ENCODE measurements around the gene DENND6B.

The DENND6B gene

DNA sequence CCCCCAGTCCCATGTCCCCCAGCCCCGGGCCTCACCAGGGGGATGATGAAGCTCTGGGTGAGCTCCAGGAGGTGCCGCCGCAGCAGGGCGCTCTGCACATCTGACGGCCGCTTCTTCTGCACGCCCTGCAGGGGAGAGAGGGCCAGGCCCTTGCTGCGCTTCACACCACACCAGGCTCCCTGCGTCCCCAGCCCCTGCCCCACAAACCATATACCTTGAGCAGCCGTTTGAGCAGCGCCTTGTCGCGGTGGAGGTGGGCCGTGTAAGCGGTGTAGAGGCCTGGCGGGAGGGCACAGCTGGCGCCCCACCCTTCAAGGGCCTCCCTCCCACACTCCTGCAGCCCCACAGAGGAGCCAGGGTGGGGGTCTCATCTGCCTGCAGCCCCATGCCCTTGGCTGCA, 13.2 kb downstream of the DENND6B start:
- no peak overlapping the region for H3K27ac ChIP-seq (ENCODE audit: low read depth, low read length)

DNA sequence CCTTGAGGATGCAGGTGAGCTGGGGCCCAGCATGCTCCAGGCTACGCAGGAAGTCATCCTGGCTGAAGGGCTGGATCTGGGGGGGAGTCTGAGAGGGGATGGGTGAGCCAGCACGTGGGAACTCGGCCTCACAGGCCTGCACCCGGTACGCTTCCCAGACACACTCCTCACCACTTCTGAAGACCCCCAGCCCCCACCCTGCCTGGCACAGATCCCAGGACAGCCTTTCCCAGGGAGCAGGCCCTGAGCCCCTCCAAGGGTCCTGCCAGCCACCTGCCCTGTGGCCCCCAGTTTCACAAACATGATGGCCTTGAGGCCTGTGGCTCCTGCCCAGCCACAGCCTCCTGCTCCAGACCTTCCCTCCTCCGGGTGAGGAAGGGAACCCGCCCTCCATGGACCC, 13.8 kb downstream of the DENND6B start:
- H3K4me1 ChIP-seq (ENCODE audit: insufficient read depth, low read length) = peaks cover 8% of the 10 kb centered on the region
- whole genome bisulfite sequencing = 86% methylated on average over 7 of the region's 7 CpGs

More for the DNA sequence above, 13.2 kb downstream of the DENND6B start:
- Histone ChIP-seq H3K27me3 (ENCODE audit: insufficient read depth, low read length) (no peaks in the 10 kb centered on the region), H3K36me3 (ENCODE audit: insufficient read depth, low read length) (no peaks in the 10 kb centered on the region), H3K9me3 (ENCODE audit: insufficient read depth, low read depth, low read length) (no peaks in the 10 kb centered on the region), H3K4me1 (ENCODE audit: insufficient read depth, low read length) (peaks cover 5% of the 10 kb centered on the region), H3K4me3 (ENCODE audit: low read length) (no peak overlapping the region), H3K9ac (ENCODE audit: low read depth, low read length) (no peak overlapping the region)
- 87% methylated on average over 16 of the region's 17 CpGs for WGBS

GRCh38 chr22:50312371-50312770, 14.4 kb downstream of the DENND6B start:
- Histone ChIP-seq H3K4me1 (ENCODE audit: insufficient read depth, low read length) (peaks cover 8% of the 10 kb centered on the region), H3K4me3 (ENCODE audit: low read length) (no peak overlapping the region), H3K9me3 (ENCODE audit: insufficient read depth, low read depth, low read length) (no peaks in the 10 kb centered on the region), H3K27me3 (ENCODE audit: insufficient read depth, low read length) (no peaks in the 10 kb centered on the region), H3K27ac (ENCODE audit: low read depth, low read length) (no peak overlapping the region), H3K36me3 (ENCODE audit: insufficient read depth, low read length) (no peaks in the 10 kb centered on the region), H3K9ac (ENCODE audit: low read depth, low read length) (no peak overlapping the region)
- 93% methylated on average over 11 of the region's 12 CpGs for WGBS

More for the DNA sequence above, 13.8 kb downstream of the DENND6B start:
- no peak overlapping the region for H3K9ac ChIP-seq (ENCODE audit: low read depth, low read length)
- H3K27ac ChIP-seq (ENCODE audit: low read depth, low read length) = no peak overlapping the region
- no peaks in the 10 kb centered on the region for H3K27me3 ChIP-seq (ENCODE audit: insufficient read depth, low read length)
- H3K4me3 ChIP-seq (ENCODE audit: low read length) = no peak overlapping the region
- no peaks in the 10 kb centered on the region for H3K36me3 ChIP-seq (ENCODE audit: insufficient read depth, low read length)
- no peaks in the 10 kb centered on the region for H3K9me3 ChIP-seq (ENCODE audit: insufficient read depth, low read depth, low read length)

DNA sequence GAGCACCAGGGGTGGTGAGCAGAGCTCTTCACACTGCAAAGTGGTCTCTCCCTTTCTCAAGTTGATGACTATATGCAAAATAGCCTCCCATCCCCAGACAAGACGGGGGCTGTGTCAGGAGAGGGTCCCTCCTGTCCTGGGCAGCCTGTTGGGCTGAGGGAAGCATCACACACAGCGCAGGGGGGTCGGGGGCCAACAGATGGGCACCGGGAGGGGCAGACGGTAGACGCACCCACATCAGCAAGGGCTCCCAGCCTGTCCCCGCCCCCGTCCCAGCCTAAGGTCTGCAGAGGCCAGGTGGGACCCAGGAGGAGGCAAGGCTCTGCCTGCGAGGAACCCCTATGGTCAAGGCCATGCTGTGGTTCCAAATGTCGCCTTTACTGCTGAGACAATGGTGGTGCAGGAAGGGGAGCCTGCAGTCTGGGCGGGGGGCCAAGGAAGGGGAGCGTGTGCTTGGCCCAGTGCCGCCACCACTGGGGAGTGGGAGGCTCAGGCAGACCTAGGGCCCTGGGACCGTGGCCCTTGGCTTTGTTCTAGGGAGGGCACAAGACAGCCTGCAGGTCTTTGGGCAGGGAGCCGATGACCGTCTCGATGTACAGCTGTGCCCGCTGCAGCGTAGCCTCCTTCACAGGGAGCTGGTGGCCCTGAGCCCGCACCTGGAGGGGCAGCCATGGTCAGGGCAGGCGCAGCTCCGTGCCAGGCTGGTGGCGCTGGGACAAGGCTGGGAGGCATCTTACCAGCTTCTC, 15.0 kb downstream of the DENND6B start:
- no peaks in the 10 kb centered on the region for H3K9me3 ChIP-seq (ENCODE audit: insufficient read depth, low read depth, low read length)
- H3K9ac ChIP-seq (ENCODE audit: low read depth, low read length) = no peak overlapping the region
- no peak overlapping the region for H3K4me3 ChIP-seq (ENCODE audit: low read length)
- H3K4me1 ChIP-seq (ENCODE audit: insufficient read depth, low read length) = peaks cover 8% of the 10 kb centered on the region
- H3K36me3 ChIP-seq (ENCODE audit: insufficient read depth, low read length) = no peaks in the 10 kb centered on the region
- H3K27ac ChIP-seq (ENCODE audit: low read depth, low read length) = no peak overlapping the region
- 88% methylated on average over 23 of the region's 23 CpGs for WGBS
- peaks cover 2% of the 10 kb centered on the region; the same call in 1 of the 2 replicates for H3K27me3 ChIP-seq (ENCODE audit: insufficient read depth, low read length)

DNA sequence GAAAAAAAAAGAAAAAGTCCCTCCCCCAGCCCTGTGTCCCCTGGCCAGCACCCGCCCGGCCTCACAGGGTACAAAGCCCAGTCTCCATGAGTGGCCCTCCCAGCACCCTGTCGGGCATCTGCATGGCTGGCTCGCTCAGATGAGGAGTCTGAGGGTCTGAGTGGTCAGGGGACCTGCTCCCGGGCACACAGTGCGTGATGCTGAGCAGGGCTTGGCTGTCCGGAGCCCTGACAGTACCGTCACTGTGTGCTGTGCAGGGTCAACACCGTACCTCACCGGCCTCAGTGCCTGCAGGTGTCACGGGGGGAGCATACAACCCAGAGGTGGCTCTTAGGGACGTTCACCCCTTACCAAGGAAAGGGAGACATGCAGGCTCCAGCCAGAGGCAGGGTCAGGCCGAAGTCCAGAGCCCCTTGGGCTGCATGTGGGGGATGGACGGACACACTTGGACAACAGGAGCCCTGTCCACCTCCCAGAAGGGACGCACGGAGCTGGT, 15.8 kb downstream of the DENND6B start:
- Histone ChIP-seq H3K36me3 (ENCODE audit: insufficient read depth, low read length) (no peaks in the 10 kb centered on the region), H3K9me3 (ENCODE audit: insufficient read depth, low read depth, low read length) (no peaks in the 10 kb centered on the region), H3K4me1 (ENCODE audit: insufficient read depth, low read length) (peaks cover 11% of the 10 kb centered on the region), H3K9ac (ENCODE audit: low read depth, low read length) (no peak overlapping the region), H3K27me3 (ENCODE audit: insufficient read depth, low read length) (peaks cover 7% of the 10 kb centered on the region; the same call in 1 of the 2 replicates), H3K4me3 (ENCODE audit: low read length) (no peak overlapping the region), H3K27ac (ENCODE audit: low read depth, low read length) (no peak overlapping the region)
- 91% methylated on average over 16 of the region's 16 CpGs for WGBS

GRCh38 chr22:50310031-50310722, 16.6 kb downstream of the DENND6B start:
- Histone ChIP-seq H3K36me3 (ENCODE audit: insufficient read depth, low read length) (no peaks in the 10 kb centered on the region), H3K27me3 (ENCODE audit: insufficient read depth, low read length) (peaks cover 7% of the 10 kb centered on the region; the same call in 1 of the 2 replicates), H3K27ac (ENCODE audit: low read depth, low read length) (no peak overlapping the region), H3K4me1 (ENCODE audit: insufficient read depth, low read length) (peaks cover 15% of the 10 kb centered on the region), H3K9ac (ENCODE audit: low read depth, low read length) (no peak overlapping the region), H3K9me3 (ENCODE audit: insufficient read depth, low read depth, low read length) (no peaks in the 10 kb centered on the region), H3K4me3 (ENCODE audit: low read length) (no peak overlapping the region)
- 90% methylated on average over 18 of the region's 21 CpGs for WGBS

GRCh38 chr22:50309601-50309991, 17.2 kb downstream of the DENND6B start:
- Histone ChIP-seq H3K4me1 (ENCODE audit: insufficient read depth, low read length) (peaks cover 15% of the 10 kb centered on the region), H3K27ac (ENCODE audit: low read depth, low read length) (no peak overlapping the region), H3K4me3 (ENCODE audit: low read length) (no peak overlapping the region), H3K27me3 (ENCODE audit: insufficient read depth, low read length) (peaks cover 7% of the 10 kb centered on the region; the same call in 1 of the 2 replicates), H3K9ac (ENCODE audit: low read depth, low read length) (no peak overlapping the region), H3K36me3 (ENCODE audit: insufficient read depth, low read length) (no peaks in the 10 kb centered on the region), H3K9me3 (ENCODE audit: insufficient read depth, low read depth, low read length) (no peaks in the 10 kb centered on the region)
- WGBS = 77% methylated on average over 7 of the region's 7 CpGs

- H3K4me1 ChIP-seq (ENCODE audit: insufficient read depth, low read length) = peaks cover 15% of the 10 kb centered on the region; the same call in 1 of the 2 replicates
These were observed 17.7 kb downstream of the DENND6B start for GRCh38 chr22:50308986-50309600.

DNA sequence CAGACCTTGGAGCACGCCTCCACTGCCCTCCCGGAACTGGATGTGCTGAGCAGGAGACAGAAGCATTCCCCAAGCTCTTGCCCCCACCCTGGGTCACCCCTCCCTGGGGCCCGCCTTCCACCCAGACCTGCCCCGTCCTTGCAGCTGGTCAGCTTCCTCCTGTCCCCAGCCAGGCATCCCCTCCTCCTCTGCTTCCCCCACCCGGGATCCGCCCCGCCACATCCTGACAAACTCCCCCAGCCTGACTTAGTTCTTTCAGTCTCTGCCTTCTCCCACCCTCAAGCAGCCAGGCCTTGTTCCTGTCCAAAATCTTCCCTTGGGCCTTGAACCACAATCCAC, 18.2 kb downstream of the DENND6B start:
- no peak overlapping the region for H3K27ac ChIP-seq (ENCODE audit: low read depth, low read length)
- H3K9ac ChIP-seq (ENCODE audit: low read depth, low read length) = no peak overlapping the region
- H3K4me1 ChIP-seq (ENCODE audit: insufficient read depth, low read length) = peaks cover 18% of the 10 kb centered on the region; the same call in 1 of the 2 replicates
- no peak overlapping the region for H3K4me3 ChIP-seq (ENCODE audit: low read length)
- H3K36me3 ChIP-seq (ENCODE audit: insufficient read depth, low read length) = no peaks in the 10 kb centered on the region
- H3K27me3 ChIP-seq (ENCODE audit: insufficient read depth, low read length) = peaks cover 7% of the 10 kb centered on the region; the same call in 1 of the 2 replicates
- 55% methylated on average over 7 of the region's 7 CpGs for WGBS
- H3K9me3 ChIP-seq (ENCODE audit: insufficient read depth, low read depth, low read length) = no peaks in the 10 kb centered on the region

More at GRCh38 chr22:50308986-50309600, 17.7 kb downstream of the DENND6B start:
- peaks cover 7% of the 10 kb centered on the region; the same call in 1 of the 2 replicates for H3K27me3 ChIP-seq (ENCODE audit: insufficient read depth, low read length)
- WGBS = 81% methylated on average over 9 of the region's 9 CpGs
- H3K9me3 ChIP-seq (ENCODE audit: insufficient read depth, low read depth, low read length) = no peaks in the 10 kb centered on the region
- H3K36me3 ChIP-seq (ENCODE audit: insufficient read depth, low read length) = no peaks in the 10 kb centered on the region
- no peak overlapping the region for H3K4me3 ChIP-seq (ENCODE audit: low read length)
- H3K9ac ChIP-seq (ENCODE audit: low read depth, low read length) = no peak overlapping the region
- H3K27ac ChIP-seq (ENCODE audit: low read depth, low read length) = 0 out of 2 replicates have a peak overlapping the region, but pooled peaks have one; percentile 8

DNA sequence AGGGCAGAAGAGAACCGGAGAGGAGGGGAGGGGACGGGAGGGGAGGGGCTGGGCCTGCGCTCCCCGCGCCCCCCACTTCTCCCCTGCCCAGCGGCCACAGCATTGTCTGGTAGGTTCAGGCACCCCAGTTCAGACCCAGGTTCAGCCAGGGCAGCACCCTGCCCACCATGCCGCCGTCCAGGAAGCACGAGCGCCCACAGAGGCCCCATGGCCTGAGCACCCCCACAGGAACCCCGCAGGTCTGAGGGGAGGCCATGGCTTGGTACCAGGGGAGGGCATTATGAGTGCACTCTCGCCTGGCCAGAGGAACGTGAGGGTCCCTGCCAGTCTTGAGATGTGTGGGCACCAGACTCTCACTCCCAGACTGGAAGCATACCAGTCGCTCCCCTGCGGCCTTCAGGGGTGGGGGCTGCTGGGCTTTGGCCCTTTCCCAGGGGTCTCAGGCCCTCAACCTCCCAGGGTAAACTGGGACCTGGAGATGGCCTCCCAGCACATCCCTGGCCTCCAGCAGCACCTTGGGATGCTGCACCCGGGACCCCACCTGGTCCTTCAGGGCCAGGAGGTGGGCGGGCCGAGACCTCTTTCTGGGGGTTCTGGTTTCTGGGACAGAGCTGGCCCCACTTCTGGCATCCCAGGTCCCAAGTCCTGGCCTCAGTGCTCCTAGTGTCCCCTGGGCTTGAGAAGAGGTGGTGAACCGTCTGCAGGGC, 18.8 kb downstream of the DENND6B start:
- Histone ChIP-seq H3K4me3 (ENCODE audit: low read length) (no peak overlapping the region), H3K9ac (ENCODE audit: low read depth, low read length) (no peak overlapping the region), H3K36me3 (ENCODE audit: insufficient read depth, low read length) (no peaks in the 10 kb centered on the region), H3K4me1 (ENCODE audit: insufficient read depth, low read length) (peaks cover 20% of the 10 kb centered on the region; the same call in 1 of the 2 replicates), H3K27ac (ENCODE audit: low read depth, low read length) (no peak overlapping the region), H3K9me3 (ENCODE audit: insufficient read depth, low read depth, low read length) (no peaks in the 10 kb centered on the region), H3K27me3 (ENCODE audit: insufficient read depth, low read length) (peaks cover 7% of the 10 kb centered on the region; the same call in 1 of the 2 replicates)
- 78% methylated on average over 19 of the region's 19 CpGs for WGBS
